Osteoblast (primary cell): ENCODE results near the gene CHST9. TPM values are rescaled to one million over a fixed set of nuclear protein-coding genes. Genes with fewer than 3 reads are reported as not detected.

Experiments used
- DNase-seq: peaks from one replicate; pipeline ENCODE4 v3.0.0; 2011; ENCODE audit warnings: low spot score, mixed read lengths; ENCODE audit not compliant: insufficient read length; ENCODE audit errors: missing footprints
- H2AFZ ChIP-seq: 2 replicates; pipeline ENCODE4 v1.6.0; 2011; ENCODE audit warnings: mild to moderate bottlenecking, low read length
- H3K27ac ChIP-seq: 2 replicates; pipeline ENCODE4 v1.5.1; 2011; ENCODE audit warnings: mild to moderate bottlenecking, low read depth, low read length, moderate library complexity
- H3K27me3 ChIP-seq: 2 replicates; pipeline ENCODE4 v1.6.0; 2012; ENCODE audit warnings: mild to moderate bottlenecking, control low read depth, inconsistent platforms, low read length, moderate library complexity; ENCODE audit not compliant: insufficient read depth
- H3K36me3 ChIP-seq: 2 replicates; pipeline ENCODE4 v1.5.1; 2011; ENCODE audit warnings: mild to moderate bottlenecking, low read length, control low read depth, moderate library complexity; ENCODE audit not compliant: insufficient read depth
- H3K4me1 ChIP-seq: 2 replicates; pipeline ENCODE4 v1.5.1; 2011; ENCODE audit warnings: mild to moderate bottlenecking, low read length, control low read depth, moderate library complexity; ENCODE audit not compliant: insufficient read depth
- H3K4me2 ChIP-seq: 2 replicates; pipeline ENCODE4 v1.6.0; 2011; ENCODE audit warnings: mild to moderate bottlenecking, low read length; ENCODE audit not compliant: insufficient read depth
- H3K4me3 ChIP-seq: fragments of 200-600 bp; sonication (generic); 3 replicates; pipeline ENCODE4 v1.5.1; 2012; ENCODE audit warnings: mild to moderate bottlenecking, low read length, inconsistent platforms; ENCODE audit not compliant: insufficient read depth
- H3K79me2 ChIP-seq: 2 replicates; pipeline ENCODE4 v1.6.0; 2012; ENCODE audit warnings: mild to moderate bottlenecking, low read length, control low read depth, inconsistent platforms; ENCODE audit not compliant: insufficient read depth
- H3K9me3 ChIP-seq: 2 replicates; pipeline ENCODE4 v1.5.1; 2011; ENCODE audit warnings: low read depth, low read length, control low read depth
- H4K20me1 ChIP-seq: 2 replicates; pipeline ENCODE4 v1.6.0; 2012; ENCODE audit warnings: mild to moderate bottlenecking, low read length, control low read depth; ENCODE audit not compliant: insufficient read depth
- CTCF ChIP-seq: IDR thresholded peaks from 2 replicates; pipeline ENCODE4 v1.5.1; 2011; ENCODE audit warnings: mild to moderate bottlenecking, low read depth, low read length, moderate library complexity; ENCODE audit errors: extremely low read depth
- total RNA-seq: library from RNA; depleted of rRNA; stranded (reverse); fragments of >200 nt; gene quantifications from 2 replicates; pipeline ENCODE4 v1.2.3, GENCODE V29; 2012

The CHST9 gene
- total RNA-seq, 1 donor: not detected

- Histone ChIP-seq H3K4me1 (no peaks in the 10 kb centered on the region), H3K9me3 (no peaks in the 10 kb centered on the region), H3K27me3 (no peaks in the 10 kb centered on the region), H3K4me3 (no peak overlapping the region), H2AFZ (no peak overlapping the region), H3K4me2 (no peak overlapping the region), H3K36me3 (no peaks in the 10 kb centered on the region), H3K79me2 (no peaks in the 10 kb centered on the region), H3K27ac (no peak overlapping the region), H4K20me1 (no peaks in the 10 kb centered on the region)
- TF ChIP-seq CTCF: no peak
- DNase-seq: no peak
Observed at GRCh38 chr18:27124196-27124595, 60.9 kb downstream of the CHST9 start.

GRCh38 chr18:27121108-27121507, 64.0 kb downstream of the CHST9 start:
- H3K4me1 ChIP-seq: no peaks in the 10 kb centered on the region
- TF ChIP-seq CTCF: no peak
- DNase-seq: no peak
- no peak overlapping the region for H3K27ac ChIP-seq
- H2AFZ ChIP-seq: no peak overlapping the region
- no peaks in the 10 kb centered on the region for H3K9me3 ChIP-seq
- H3K27me3 ChIP-seq: no peaks in the 10 kb centered on the region
- no peaks in the 10 kb centered on the region for H3K36me3 ChIP-seq
- no peak overlapping the region for H3K4me3 ChIP-seq
- H3K79me2 ChIP-seq: no peaks in the 10 kb centered on the region
- H3K4me2 ChIP-seq: no peak overlapping the region
- no peaks in the 10 kb centered on the region for H4K20me1 ChIP-seq

DNA sequence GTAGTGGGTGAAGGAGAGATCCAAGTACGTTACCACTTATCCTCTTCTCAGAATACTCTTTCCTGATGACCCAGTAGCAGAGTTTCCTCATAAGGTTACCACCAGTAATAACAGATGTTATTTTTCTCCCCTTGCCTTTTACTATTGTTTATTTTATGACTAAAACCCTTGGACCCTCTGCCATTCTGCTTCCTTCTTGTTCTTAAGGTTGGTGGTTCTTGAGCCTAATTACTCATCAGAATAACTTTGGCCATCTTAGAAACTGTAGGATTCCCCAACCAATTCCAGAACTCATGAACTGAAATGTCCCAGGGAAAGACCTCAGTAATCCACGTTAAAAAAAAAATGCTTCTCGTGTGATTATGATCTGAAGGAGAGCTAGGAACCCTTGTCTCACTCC, 64.9 kb downstream of the CHST9 start:
- Histone ChIP-seq H3K4me2 (no peak overlapping the region), H3K27me3 (no peaks in the 10 kb centered on the region), H3K9me3 (no peaks in the 10 kb centered on the region), H3K4me1 (no peaks in the 10 kb centered on the region), H4K20me1 (no peaks in the 10 kb centered on the region), H3K79me2 (no peaks in the 10 kb centered on the region), H3K36me3 (no peaks in the 10 kb centered on the region), H2AFZ (no peak overlapping the region), H3K27ac (no peak overlapping the region), H3K4me3 (no peak overlapping the region)
- no peak for TF ChIP-seq CTCF
- DNase-seq: peak; percentile 22

GRCh38 chr18:27118973-27119372, 66.1 kb downstream of the CHST9 start:
- no peak overlapping the region for H3K27ac ChIP-seq
- no peaks in the 10 kb centered on the region for H3K36me3 ChIP-seq
- no peaks in the 10 kb centered on the region for H3K27me3 ChIP-seq
- H3K79me2 ChIP-seq: no peaks in the 10 kb centered on the region
- no peak overlapping the region for H2AFZ ChIP-seq
- no peak overlapping the region for H3K4me3 ChIP-seq
- no peak for DNase-seq
- no peak overlapping the region for H3K4me2 ChIP-seq
- TF ChIP-seq CTCF: no peak
- H4K20me1 ChIP-seq: no peaks in the 10 kb centered on the region
- no peaks in the 10 kb centered on the region for H3K4me1 ChIP-seq
- H3K9me3 ChIP-seq: no peaks in the 10 kb centered on the region
